Central memory CD8-positive, alpha-beta T cell (primary cell): ENCODE data around the gene CROCC2.

Source experiments
- ATAC-seq: fragments of 150-1000 bp; cut with Tn5 transposase; replicated peaks from 2 replicates; pipeline ENCODE4 v1.10.0; 2022; ENCODE audit warnings: mild to moderate bottlenecking, moderate FRiP score, moderate number of reproducible peaks; ENCODE audit not compliant: poor library complexity, severe bottlenecking; ENCODE audit errors: extremely low read depth
- DNase-seq, 2 donors: peaks; one replicate each; pipeline ENCODE4 v3.0.0; 2021; ENCODE audit warnings: low spot score in 2 of 2
- H3K27ac Mint-ChIP-seq: one replicate; pipeline ENCODE4 v1.8.0; 2022; ENCODE audit warnings: low read depth, mild to moderate bottlenecking, moderate library complexity, mixed read lengths
- H3K27me3 Mint-ChIP-seq: one replicate; pipeline ENCODE4 v1.8.0; 2022; ENCODE audit warnings: mixed read lengths
- H3K36me3 Mint-ChIP-seq: one replicate; pipeline ENCODE4 v1.8.0; 2022; ENCODE audit warnings: mild to moderate bottlenecking, moderate library complexity, mixed read lengths; ENCODE audit not compliant: insufficient read depth
- H3K4me1 Mint-ChIP-seq: one replicate; pipeline ENCODE4 v1.8.0; 2022; ENCODE audit warnings: mixed read lengths
- H3K4me3 Mint-ChIP-seq: one replicate; pipeline ENCODE4 v1.8.0; 2022; ENCODE audit warnings: mild to moderate bottlenecking, moderate library complexity, mixed read lengths
- H3K9me3 Mint-ChIP-seq: one replicate; pipeline ENCODE4 v1.8.0; 2022; ENCODE audit warnings: mixed read lengths

The CROCC2 gene

GRCh38 chr2:240981871-240982800 lies 76.0 kb downstream of the CROCC2 start:
- Mint-ChIP-seq H3K4me3 (no peak overlapping the region), H3K27ac (no peak overlapping the region), H3K27me3 (peaks cover 9% of the 10 kb centered on the region), H3K4me1 (no peaks in the 10 kb centered on the region), H3K9me3 (no peaks in the 10 kb centered on the region), H3K36me3 (no peaks in the 10 kb centered on the region)
- DNase-seq = no peak
- ATAC-seq = no peak

GRCh38 chr2:240982821-240983281 lies 76.7 kb downstream of the CROCC2 start:
- H3K4me1 Mint-ChIP-seq = no peaks in the 10 kb centered on the region
- no peak overlapping the region for H3K27ac Mint-ChIP-seq
- no peaks in the 10 kb centered on the region for H3K9me3 Mint-ChIP-seq
- H3K27me3 Mint-ChIP-seq = peaks cover 9% of the 10 kb centered on the region
- ATAC-seq = no peak
- H3K4me3 Mint-ChIP-seq = no peak overlapping the region
- H3K36me3 Mint-ChIP-seq = no peaks in the 10 kb centered on the region
- no peak for DNase-seq

GRCh38 chr2:240983361-240983995 lies 77.3 kb downstream of the CROCC2 start:
- no peak overlapping the region for H3K4me3 Mint-ChIP-seq
- H3K27ac Mint-ChIP-seq = no peak overlapping the region
- H3K4me1 Mint-ChIP-seq = no peaks in the 10 kb centered on the region
- no peak for DNase-seq
- peaks cover 9% of the 10 kb centered on the region for H3K27me3 Mint-ChIP-seq
- no peaks in the 10 kb centered on the region for H3K36me3 Mint-ChIP-seq
- no peaks in the 10 kb centered on the region for H3K9me3 Mint-ChIP-seq
- ATAC-seq = peak; percentile 46

GRCh38 chr2:240983996-240984498 lies 77.9 kb downstream of the CROCC2 start:
- no peak for DNase-seq

GRCh38 chr2:240985881-240986786 lies 80.0 kb downstream of the CROCC2 start:
- Mint-ChIP-seq H3K36me3 (no peaks in the 10 kb centered on the region), H3K4me3 (no peak overlapping the region), H3K27ac (peak overlapping the region; percentile 81), H3K9me3 (no peaks in the 10 kb centered on the region), H3K4me1 (no peaks in the 10 kb centered on the region), H3K27me3 (peaks cover 9% of the 10 kb centered on the region)
- DNase-seq = no peak
- ATAC-seq = no peak

More at GRCh38 chr2:240983996-240984498, 77.9 kb downstream of the CROCC2 start:
- Mint-ChIP-seq H3K4me1 (no peaks in the 10 kb centered on the region), H3K27ac (no peak overlapping the region), H3K9me3 (no peaks in the 10 kb centered on the region), H3K36me3 (no peaks in the 10 kb centered on the region), H3K27me3 (peaks cover 9% of the 10 kb centered on the region), H3K4me3 (no peak overlapping the region)
- no peak for ATAC-seq

GRCh38 chr2:240986787-240987411 lies 80.8 kb downstream of the CROCC2 start:
- Mint-ChIP-seq H3K9me3 (no peaks in the 10 kb centered on the region), H3K27me3 (peaks cover 4% of the 10 kb centered on the region), H3K4me1 (no peaks in the 10 kb centered on the region), H3K27ac (no peak overlapping the region), H3K36me3 (no peaks in the 10 kb centered on the region), H3K4me3 (no peak overlapping the region)
- no peak for ATAC-seq
- DNase-seq = no peak

- Mint-ChIP-seq H3K36me3 (no peaks in the 10 kb centered on the region), H3K4me3 (no peak overlapping the region), H3K27ac (no peak overlapping the region), H3K27me3 (peaks cover 7% of the 10 kb centered on the region), H3K4me1 (peaks cover 5% of the 10 kb centered on the region), H3K9me3 (no peaks in the 10 kb centered on the region)
- no peak for DNase-seq
- no peak for ATAC-seq
Measured at GRCh38 chr2:240987588-240987987, 81.5 kb downstream of the CROCC2 start.

- Mint-ChIP-seq H3K36me3 (no peaks in the 10 kb centered on the region), H3K4me3 (no peak overlapping the region), H3K27ac (no peak overlapping the region), H3K4me1 (peaks cover 5% of the 10 kb centered on the region), H3K27me3 (peaks cover 12% of the 10 kb centered on the region), H3K9me3 (no peaks in the 10 kb centered on the region)
- ATAC-seq (no peak), DNase-seq (no peak)
Measured at GRCh38 chr2:240988146-240988545, 82.0 kb downstream of the CROCC2 start.

GRCh38 chr2:240988571-240989271 lies 82.6 kb downstream of the CROCC2 start:
- Mint-ChIP-seq H3K9me3 (no peaks in the 10 kb centered on the region), H3K27me3 (peaks cover 12% of the 10 kb centered on the region), H3K4me3 (no peak overlapping the region), H3K4me1 (peaks cover 5% of the 10 kb centered on the region), H3K27ac (no peak overlapping the region), H3K36me3 (no peaks in the 10 kb centered on the region)
- ATAC-seq (no peak), DNase-seq (no peak)

GRCh38 chr2:240989451-240990265 lies 83.5 kb downstream of the CROCC2 start:
- Mint-ChIP-seq H3K27me3 (peaks cover 12% of the 10 kb centered on the region), H3K9me3 (no peaks in the 10 kb centered on the region), H3K4me3 (no peak overlapping the region), H3K36me3 (no peaks in the 10 kb centered on the region), H3K27ac (no peak overlapping the region), H3K4me1 (peaks cover 5% of the 10 kb centered on the region)
- ATAC-seq (no peak), DNase-seq (no peak)

- Mint-ChIP-seq H3K4me3 (no peak overlapping the region), H3K4me1 (peaks cover 5% of the 10 kb centered on the region), H3K27ac (no peak overlapping the region), H3K27me3 (peaks cover 12% of the 10 kb centered on the region), H3K36me3 (no peaks in the 10 kb centered on the region), H3K9me3 (no peaks in the 10 kb centered on the region)
- ATAC-seq = no peak
- DNase-seq = no peak
Measured at GRCh38 chr2:240990266-240990529, 84.1 kb downstream of the CROCC2 start.
